SU-DHL-6 (cell line): ENCODE results near the gene INPP5A.

Experiments used
- H2AFZ ChIP-seq: fragments of 200-600 bp; sonication (generic); 2 replicates; pipeline ENCODE4 v1.6.1; 2014; ENCODE audit warnings: low read depth, mild to moderate bottlenecking, moderate library complexity, mixed read lengths, antibody characterized with exemption, low read length; ENCODE audit not compliant: severe bottlenecking
- H3F3A ChIP-seq: fragments of 200-600 bp; shearing (Covaris generic); 2 replicates; pipeline ENCODE4 v1.6.0; 2016; ENCODE audit warnings: antibody characterized with exemption, mild to moderate bottlenecking; ENCODE audit not compliant: insufficient read depth
- H3K27ac ChIP-seq: fragments of 200-600 bp; sonication (generic); 2 replicates; pipeline ENCODE4 v1.5.1; 2016; ENCODE audit warnings: low read depth, mild to moderate bottlenecking, low read length, moderate library complexity, mixed read lengths
- H3K27me3 ChIP-seq: fragments of 200-600 bp; sonication (generic), shearing (Covaris generic); 2 replicates; pipeline ENCODE4 v1.6.0; 2014; ENCODE audit warnings: mild to moderate bottlenecking, low read length
- H3K36me3 ChIP-seq: fragments of 200-600 bp; sonication (generic); 2 replicates; pipeline ENCODE4 v1.6.1; 2014; ENCODE audit warnings: mild to moderate bottlenecking, low read length, mixed read lengths
- H3K4me2 ChIP-seq: fragments of 300-600, 200-600 bp; shearing (Covaris generic), sonication (generic); 2 replicates; pipeline ENCODE4 v1.6.0; 2014; ENCODE audit warnings: low read length, low read depth, mild to moderate bottlenecking; ENCODE audit not compliant: poor library complexity, severe bottlenecking
- H3K4me3 ChIP-seq: fragments of 200-600 bp; sonication (generic); 2 replicates; pipeline ENCODE4 v1.5.1; 2014; ENCODE audit warnings: antibody characterized with exemption, low read length, mild to moderate bottlenecking, mixed read lengths; ENCODE audit not compliant: insufficient read depth, poor library complexity, severe bottlenecking
- H3K79me2 ChIP-seq: fragments of 200-600 bp; sonication (generic); 2 replicates; pipeline ENCODE4 v1.6.1; 2014; ENCODE audit warnings: mild to moderate bottlenecking, low read length, moderate library complexity; ENCODE audit not compliant: insufficient read depth
- H3K9ac ChIP-seq: fragments of 200-600 bp; sonication (generic); 2 replicates; pipeline ENCODE4 v1.7.0; 2014; ENCODE audit warnings: mild to moderate bottlenecking, low read length
- H3K9me2 ChIP-seq: fragments of 200-600 bp; sonication (generic); replicated peaks from 2 replicates; pipeline ENCODE4 v1.6.1; 2014; ENCODE audit warnings: low read length; ENCODE audit not compliant: insufficient read depth
- H3K9me3 ChIP-seq: fragments of 200-600 bp; sonication (generic); 2 replicates; pipeline ENCODE4 v1.6.1; 2014; ENCODE audit warnings: low read length, mixed read lengths; ENCODE audit not compliant: insufficient read depth
- H4K20me1 ChIP-seq: fragments of 200-600 bp; sonication (generic); 2 replicates; pipeline ENCODE4 v1.6.1; 2014; ENCODE audit warnings: low read depth, mild to moderate bottlenecking, antibody characterized with exemption, low read length, moderate library complexity, mixed read lengths
- CTCF ChIP-seq: fragments of 200-600 bp; sonication (generic); IDR thresholded peaks from one replicate; pipeline ENCODE4 v1.5.1; 2017; ENCODE audit warnings: antibody characterized with exemption, mild to moderate bottlenecking, low read length, moderate library complexity; ENCODE audit not compliant: insufficient read depth, poor library complexity, severe bottlenecking
- EZH2phosphoT487 ChIP-seq: fragments of 200-600 bp; sonication (generic), shearing (Covaris generic); conservative IDR thresholded peaks from 2 replicates; pipeline ENCODE4 v1.6.1; 2018; ENCODE audit warnings: mild to moderate bottlenecking, antibody characterized with exemption, low read length, moderate library complexity, mixed read lengths

INPP5A gene

GRCh38 chr10:132548869-132549268 is 11.3 kb downstream of the INPP5A start:
- H2AFZ ChIP-seq, result no peak overlapping the region
- no peak overlapping the region for H3K4me2 ChIP-seq
- no peaks in the 10 kb centered on the region for H3K79me2 ChIP-seq

GRCh38 chr10:132549371-132549770 is 11.8 kb downstream of the INPP5A start:
- TF ChIP-seq CTCF, result no peak
- no peak for TF ChIP-seq EZH2phosphoT487
- Histone ChIP-seq H3K9ac (no peak overlapping the region), H3K4me2 (no peak overlapping the region), H3K27me3 (no peaks in the 10 kb centered on the region), H4K20me1 (no peaks in the 10 kb centered on the region), H3K9me2 (no peaks in the 10 kb centered on the region), H3K4me3 (no peak overlapping the region), H3F3A (no peaks in the 10 kb centered on the region), H3K9me3 (no peaks in the 10 kb centered on the region), H2AFZ (no peak overlapping the region), H3K36me3 (no peaks in the 10 kb centered on the region), H3K79me2 (no peaks in the 10 kb centered on the region), H3K27ac (no peak overlapping the region)

More at GRCh38 chr10:132548869-132549268, 11.3 kb downstream of the INPP5A start:
- Histone ChIP-seq H3K9ac (no peak overlapping the region), H4K20me1 (no peaks in the 10 kb centered on the region), H3K9me2 (no peaks in the 10 kb centered on the region), H3K27me3 (no peaks in the 10 kb centered on the region), H3K36me3 (no peaks in the 10 kb centered on the region), H3K4me3 (no peak overlapping the region), H3F3A (no peaks in the 10 kb centered on the region), H3K27ac (no peak overlapping the region), H3K9me3 (no peaks in the 10 kb centered on the region)
- TF ChIP-seq EZH2phosphoT487 (no peak), CTCF (no peak)

GRCh38 chr10:132550366-132551092 is 12.9 kb downstream of the INPP5A start:
- no peak overlapping the region for H3K9ac ChIP-seq
- H3K4me2 ChIP-seq, result no peak overlapping the region
- no peaks in the 10 kb centered on the region for H3K9me3 ChIP-seq
- H3K79me2 ChIP-seq, result no peaks in the 10 kb centered on the region
- H2AFZ ChIP-seq, result no peak overlapping the region
- no peak overlapping the region for H3K4me3 ChIP-seq
- no peaks in the 10 kb centered on the region for H3F3A ChIP-seq
- H3K36me3 ChIP-seq, result no peaks in the 10 kb centered on the region
- no peaks in the 10 kb centered on the region for H3K9me2 ChIP-seq
- TF ChIP-seq EZH2phosphoT487, result no peak
- TF ChIP-seq CTCF, result no peak
- H4K20me1 ChIP-seq, result no peaks in the 10 kb centered on the region
- no peaks in the 10 kb centered on the region for H3K27me3 ChIP-seq
- no peak overlapping the region for H3K27ac ChIP-seq
